SK-N-SH treated with all-trans-retinoic acid at 6 μM for 48 hours (cell line): ENCODE data around the gene PIH1D1.

Source experiments
- ATAC-seq: fragments of 200-7000 bp; cut with Tn5 transposase; 3 replicates; pipeline ENCODE4 v1.9.1; 2020; ENCODE audit warnings: mild to moderate bottlenecking, moderate library complexity
- ARNTL ChIP-seq: fragments of 450-650 bp; formaldehyde crosslinking; IDR thresholded peaks from 2 replicates; pipeline ENCODE4 v1.5.0; 2020; ENCODE audit warnings: low read depth, mild to moderate bottlenecking, moderate library complexity, borderline replicate concordance
- BACH2 ChIP-seq: fragments of 250-450 bp; sonication (Bioruptor Pico); IDR thresholded peaks from 2 replicates; pipeline ENCODE4 v1.9.0; 2021; ENCODE audit warnings: mild to moderate bottlenecking, borderline replicate concordance
- CREB5 ChIP-seq: fragments of 250-450 bp; sonication (Bioruptor Pico); IDR thresholded peaks from 2 replicates; pipeline ENCODE4 v1.5.1; 2020; ENCODE audit warnings: low read depth, mild to moderate bottlenecking, moderate library complexity
- CSDC2 ChIP-seq: fragments of 250-450 bp; sonication (Bioruptor Pico); IDR thresholded peaks from 2 replicates; pipeline ENCODE4 v1.5.0; 2020; ENCODE audit warnings: mild to moderate bottlenecking, moderate library complexity
- ESRRG ChIP-seq: fragments of 250-450 bp; sonication (Bioruptor Pico); IDR thresholded peaks from 2 replicates; pipeline ENCODE4 v1.6.1; 2021; ENCODE audit warnings: mild to moderate bottlenecking
- GLIS3 ChIP-seq: fragments of 250-450 bp; sonication (Bioruptor Pico); IDR thresholded peaks from 2 replicates; pipeline ENCODE4 v1.5.0; 2020; ENCODE audit warnings: mild to moderate bottlenecking, moderate library complexity
- ISL1 ChIP-seq: fragments of 250-450 bp; sonication (Bioruptor Pico); IDR thresholded peaks from 2 replicates; pipeline ENCODE4 v2.1.2; 2022; ENCODE audit warnings: mild to moderate bottlenecking, moderate library complexity
- OSR1 ChIP-seq: fragments of 250-450 bp; sonication (Bioruptor Pico); IDR thresholded peaks from 2 replicates; pipeline ENCODE4 v1.8.0; 2022; ENCODE audit warnings: moderate library complexity, mild to moderate bottlenecking, inconsistent platforms
- PATZ1 ChIP-seq: fragments of 250-450 bp; sonication (Bioruptor Pico); IDR thresholded peaks from 2 replicates; pipeline ENCODE4 v1.8.0; 2020; ENCODE audit warnings: mild to moderate bottlenecking, moderate library complexity, borderline replicate concordance
- POU6F1 ChIP-seq: fragments of 250-450 bp; sonication (Bioruptor Pico); IDR thresholded peaks from 2 replicates; pipeline ENCODE4 v1.8.0; 2021; ENCODE audit warnings: low read depth, mild to moderate bottlenecking, moderate library complexity, borderline replicate concordance
- PPARA ChIP-seq: fragments of 250-450 bp; sonication (Bioruptor Pico); IDR thresholded peaks from 2 replicates; pipeline ENCODE4 v1.5.0; 2020; ENCODE audit warnings: mild to moderate bottlenecking, borderline replicate concordance
- RARB ChIP-seq: fragments of 250-450 bp; sonication (Bioruptor Pico); IDR thresholded peaks from 2 replicates; pipeline ENCODE4 v1.8.0; 2021; ENCODE audit warnings: mild to moderate bottlenecking, moderate library complexity
- SNAI2 ChIP-seq: fragments of 250-450 bp; sonication (Bioruptor Pico); IDR thresholded peaks from 2 replicates; pipeline ENCODE4 v1.5.0; 2020; ENCODE audit warnings: mild to moderate bottlenecking, moderate library complexity
- TCF4 ChIP-seq: fragments of 250-450 bp; sonication (Bioruptor Pico); IDR thresholded peaks from 2 replicates; pipeline ENCODE4 v1.8.0; 2021; ENCODE audit warnings: mild to moderate bottlenecking, moderate library complexity, borderline replicate concordance
- TOX ChIP-seq: fragments of 250-450 bp; sonication (Bioruptor Pico); IDR thresholded peaks from 2 replicates; pipeline ENCODE4 v1.8.0; 2021; ENCODE audit warnings: mild to moderate bottlenecking, moderate library complexity, borderline replicate concordance
- TSHZ2 ChIP-seq: fragments of 250-450 bp; sonication (Bioruptor Pico); IDR thresholded peaks from 2 replicates; pipeline ENCODE4 v1.5.0; 2020; ENCODE audit warnings: mild to moderate bottlenecking, moderate library complexity
- ZFP3 ChIP-seq: fragments of 250-450 bp; sonication (Bioruptor Pico); IDR thresholded peaks from 2 replicates; pipeline ENCODE4 v1.5.0; 2020; ENCODE audit warnings: mild to moderate bottlenecking, moderate library complexity
- ZFP30 ChIP-seq: fragments of 450-650 bp; formaldehyde crosslinking; IDR thresholded peaks from 2 replicates; pipeline ENCODE4 v1.5.0; 2022; ENCODE audit warnings: mild to moderate bottlenecking, moderate library complexity
- ZNF8 ChIP-seq: fragments of 450-650 bp; formaldehyde crosslinking; IDR thresholded peaks from 2 replicates; pipeline ENCODE4 v1.5.0; 2020; ENCODE audit warnings: mild to moderate bottlenecking, moderate library complexity

PIH1D1 gene

GRCh38 chr19:49450405-49450804 lies 1.2 kb downstream of the PIH1D1 start (continued):
- TF ChIP-seq CREB5 (CRISPR knock-in tag) (no peak), GLIS3 (no peak), ZNF8 (no peak), TCF4 (no peak), PPARA (CRISPR knock-in tag) (no peak), POU6F1 (no peak), ESRRG (no peak), TSHZ2 (CRISPR knock-in tag) (no peak)

GRCh38 chr19:49448432-49448786 lies 3.2 kb downstream of the PIH1D1 start:
- TF ChIP-seq TSHZ2 (CRISPR knock-in tag): no peak
- no peak for TF ChIP-seq PPARA (CRISPR knock-in tag)
- no peak for TF ChIP-seq PATZ1
- no peak for TF ChIP-seq SNAI2 (CRISPR knock-in tag)
- no peak for TF ChIP-seq ZFP3 (CRISPR knock-in tag)
- TF ChIP-seq CSDC2 (CRISPR knock-in tag): no peak
- no peak for TF ChIP-seq ISL1 (CRISPR knock-in tag)
- TF ChIP-seq ZNF8: no peak
- no peak for TF ChIP-seq GLIS3
- TF ChIP-seq ARNTL (CRISPR knock-in tag): no peak
- TF ChIP-seq OSR1 (CRISPR knock-in tag): no peak
- TF ChIP-seq ZFP30 (CRISPR knock-in tag): no peak
- no peak for TF ChIP-seq ESRRG
- no peak for TF ChIP-seq TCF4
- ATAC-seq: no peak

GRCh38 chr19:49447485-49448431 lies 3.9 kb downstream of the PIH1D1 start:
- ATAC-seq: no peak
- no peak for TF ChIP-seq RARB (CRISPR knock-in tag)
- TF ChIP-seq PATZ1: no peak
- TF ChIP-seq BACH2: no peak
- TF ChIP-seq OSR1 (CRISPR knock-in tag): no peak
- TF ChIP-seq GLIS3: no peak
- no peak for TF ChIP-seq ZFP3 (CRISPR knock-in tag)
- no peak for TF ChIP-seq TSHZ2 (CRISPR knock-in tag)
- TF ChIP-seq ISL1 (CRISPR knock-in tag): no peak
- TF ChIP-seq TOX (CRISPR knock-in tag): no peak
